Gastroesophageal sphincter (tissue), 4 donors: ENCODE data around the gene A3GALT2. TPM values are rescaled to one million over a fixed set of nuclear protein-coding genes. Genes with fewer than 3 reads are reported as not detected.
A peak's percentile ranks its signal among the peaks of the same experiment; 100 is the strongest.

Source experiments
- ATAC-seq: fragments of 150-250 bp; one replicate; pipeline ENCODE4 v1.9.1; 2016; ENCODE audit warnings: mild to moderate bottlenecking, moderate library complexity
- H3K27ac ChIP-seq, 4 donors: fragments of 200-600 bp; sonication (generic) in 3 of 4; 1 replicate in 3 of 4; 2 replicates in 1 of 4; pipeline ENCODE4 v1.5.1; 2016 to 2019
- H3K27me3 ChIP-seq: fragments of 200-600 bp; sonication (generic); one replicate; pipeline ENCODE4 v1.5.1; 2019
- H3K36me3 ChIP-seq, 2 donors: fragments of 200-600 bp; sonication (generic); one replicate each; pipeline ENCODE4 v1.5.1; 2019; ENCODE audit warnings: control low read depth in 1 of 2
- H3K4me1 ChIP-seq, 3 donors: fragments of 200-600 bp; sonication (generic); 1 replicate in 2 of 3; 2 replicates in 1 of 3; pipeline ENCODE4 v1.5.1; 2016 to 2019; ENCODE audit warnings: control low read depth in 2 of 3
- H3K4me3 ChIP-seq, 2 donors: fragments of 200-600 bp; sonication (generic); one replicate each; pipeline ENCODE4 v1.5.1; 2019; ENCODE audit warnings: mild to moderate bottlenecking in 1 of 2, moderate library complexity in 1 of 2
- H3K9me3 ChIP-seq, 3 donors: fragments of 200-600 bp; sonication (generic); one replicate each; pipeline ENCODE4 v1.5.1; 2017 to 2019; ENCODE audit warnings: control low read depth in 2 of 3
- CTCF ChIP-seq, 4 experiments: fragments of 200-600 bp in 2 of 4; fragments of 450-650 bp in 2 of 4; sonication (generic) in 1 of 4; IDR thresholded peaks; one replicate each; pipeline ENCODE4 v1.5.1; 2017 to 2019; ENCODE audit warnings: antibody characterized with exemption in 4 of 4, mild to moderate bottlenecking in 2 of 4, moderate library complexity in 2 of 4
- EP300 ChIP-seq: sonication (generic); formaldehyde crosslinking; IDR thresholded peaks from one replicate; pipeline ENCODE4 v1.6.1; 2017; ENCODE audit warnings: antibody characterized with exemption, mild to moderate bottlenecking
- POLR2A ChIP-seq, 2 donors: fragments of 450-650 bp; IDR thresholded peaks; one replicate each; pipeline ENCODE4 v1.6.1; 2017; ENCODE audit warnings: antibody characterized with exemption in 2 of 2, mild to moderate bottlenecking in 2 of 2, moderate library complexity in 1 of 2
- POLR2AphosphoS5 ChIP-seq: sonication (generic); formaldehyde crosslinking; IDR thresholded peaks from one replicate; pipeline ENCODE4 v1.6.1; 2017; ENCODE audit warnings: antibody characterized with exemption
- WGBS, 2 donors: methylation state at CpG; one replicate each; pipeline ENCODE4 v1.1.5; 2018; ENCODE audit warnings: low coverage in 1 of 2; 5-methylcytosine and 5-hydroxymethylcytosine counted together
- total RNA-seq, 4 donors: library from RNA; depleted of rRNA; stranded (reverse); fragments of >200 nt; gene quantifications; one replicate each; pipeline ENCODE4 v1.1.0, GENCODE V29; 2016

Gene A3GALT2
- total RNA-seq, 4 donors from 2014 or later: 0.67 TPM; not detected in 3

GRCh38 chr1:33288976-33289857 lies 31.7 kb downstream of the A3GALT2 start:
- H3K9me3 ChIP-seq: no peaks in the 10 kb centered on the region
- peaks cover 0 to 44% of the 10 kb centered on the region in 2 donors for H3K36me3 ChIP-seq
- no peak for ATAC-seq
- no peak for TF ChIP-seq CTCF (IDR thresholded peaks at IDR 0.05)
- no peak for TF ChIP-seq POLR2AphosphoS5
- TF ChIP-seq EP300: no peak
- 83 to 94% methylated on average over 6 to 11 of the region's 16 CpGs for WGBS, 2 donors
- H3K4me1 ChIP-seq: peaks cover 0 to 36% (median 4%) of the 10 kb centered on the region in 3 donors
- H3K27me3 ChIP-seq: no peaks in the 10 kb centered on the region
- H3K27ac ChIP-seq: peak overlapping the region in 1 of 4 donors; percentile 17
- H3K4me3 ChIP-seq: no peak overlapping the region

- no peak overlapping the region for H3K27ac ChIP-seq
- no peaks in the 10 kb centered on the region for H3K9me3 ChIP-seq
- ATAC-seq: no peak
- TF ChIP-seq POLR2A (IDR thresholded peaks at IDR 0.05) (no peak), POLR2AphosphoS5 (no peak), CTCF (IDR thresholded peaks at IDR 0.05) (no peak), EP300 (no peak)
- H3K36me3 ChIP-seq: peaks cover 0 to 48% of the 10 kb centered on the region in 2 donors
- peaks cover 0 to 23% (median 0%) of the 10 kb centered on the region in 3 donors for H3K4me1 ChIP-seq
- no peak overlapping the region for H3K4me3 ChIP-seq
- 87 to 92% methylated on average over 2 of the region's 2 CpGs for WGBS, 2 donors
- H3K27me3 ChIP-seq: no peaks in the 10 kb centered on the region
These were observed 33.6 kb downstream of the A3GALT2 start for GRCh38 chr1:33287317-33287716.

DNA sequence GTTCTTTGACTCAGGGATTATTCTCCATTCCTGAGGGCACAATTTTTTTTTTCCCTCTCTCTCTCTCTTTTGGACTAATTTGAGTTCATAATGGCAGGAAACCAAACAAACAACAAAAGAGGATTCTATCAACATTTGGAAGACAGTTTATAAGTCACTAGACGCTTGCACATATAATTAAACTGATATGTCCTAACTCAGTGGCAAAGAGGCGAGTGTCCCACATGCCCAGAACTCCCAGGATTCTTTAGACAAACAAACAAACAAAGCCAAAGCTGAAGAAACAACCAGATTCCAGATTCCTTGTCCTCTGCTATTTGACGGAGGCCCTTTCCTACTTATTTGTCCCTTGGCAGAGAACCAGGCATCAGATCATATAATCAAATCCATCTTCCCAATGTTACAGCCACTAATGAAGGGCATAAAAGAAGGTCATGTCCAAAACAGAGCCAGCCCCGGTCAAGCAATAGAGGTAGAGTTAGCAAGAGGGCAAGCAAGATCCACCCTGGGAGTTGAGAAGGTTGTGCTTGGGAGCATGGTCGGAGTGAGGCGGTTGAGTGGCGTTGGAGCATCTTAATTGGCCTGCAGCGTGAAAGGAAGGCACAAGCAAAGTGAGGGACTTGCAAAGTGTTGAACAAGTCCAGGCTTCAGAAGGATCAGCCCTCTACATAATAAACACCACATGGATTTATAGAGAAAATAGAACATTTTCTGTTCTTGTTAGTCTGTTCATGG lies 34.3 kb downstream of the A3GALT2 start:
- TF ChIP-seq POLR2A (IDR thresholded peaks at IDR 0.05): no peak
- no peak for TF ChIP-seq CTCF (IDR thresholded peaks at IDR 0.05)
- peaks cover 0 to 55% of the 10 kb centered on the region in 2 donors for H3K36me3 ChIP-seq
- H3K4me1 ChIP-seq: peaks cover 0 to 23% (median 0%) of the 10 kb centered on the region in 3 donors
- H3K4me3 ChIP-seq: no peak overlapping the region
- no peaks in the 10 kb centered on the region for H3K27me3 ChIP-seq
- H3K9me3 ChIP-seq: no peaks in the 10 kb centered on the region
- WGBS, 2 donors: 75 to 77% methylated on average over 7 to 8 of the region's 8 CpGs
- H3K27ac ChIP-seq: no peak overlapping the region
- no peak for ATAC-seq

DNA sequence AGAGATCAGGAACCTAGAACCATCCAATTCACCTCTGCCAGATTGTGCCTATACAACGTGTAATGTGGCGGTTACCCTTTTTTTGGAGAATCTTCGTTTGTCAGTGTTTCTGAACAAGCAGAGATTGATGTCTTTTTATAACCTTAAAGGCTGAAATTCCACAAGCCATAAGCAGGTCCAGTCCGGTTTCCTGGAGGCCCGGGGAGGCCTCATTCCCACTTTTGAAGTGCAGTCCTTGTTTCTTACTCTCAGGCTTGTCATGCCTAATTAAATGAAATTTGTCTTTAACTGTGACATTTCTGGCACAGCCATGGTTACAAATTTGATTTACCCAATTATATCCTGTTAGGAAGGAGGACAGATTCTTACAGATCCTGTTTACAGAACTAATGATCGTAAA lies 36.8 kb downstream of the A3GALT2 start:
- H3K9me3 ChIP-seq: no peaks in the 10 kb centered on the region
- no peak for TF ChIP-seq EP300
- no peak for TF ChIP-seq POLR2A (IDR thresholded peaks at IDR 0.05)
- TF ChIP-seq CTCF (IDR thresholded peaks at IDR 0.05): no peak
- TF ChIP-seq POLR2AphosphoS5: no peak
- no peak overlapping the region for H3K4me3 ChIP-seq
- H3K27me3 ChIP-seq: no peaks in the 10 kb centered on the region
- ATAC-seq: no peak
- 80 to 82% methylated on average over 6 of the region's 6 CpGs for WGBS, 2 donors
- H3K36me3 ChIP-seq: peaks cover 0 to 70% of the 10 kb centered on the region in 2 donors
- no peak overlapping the region for H3K27ac ChIP-seq
- peaks cover 0 to 17% (median 0%) of the 10 kb centered on the region in 3 donors for H3K4me1 ChIP-seq
